H4 (cell line): ENCODE measurements around the gene PPM1L. TPM values are rescaled to one million over a fixed set of nuclear protein-coding genes. Genes with fewer than 3 reads are reported as not detected.

Experiments used
- DNase-seq: peaks from one replicate; pipeline ENCODE4 v3.0.0-alpha.2; 2015; ENCODE audit warnings: low spot score
- total RNA-seq: library from RNA; depleted of rRNA; stranded (reverse); fragments of >200 nt; shearing (Covaris generic); gene quantifications from 2 replicates; pipeline ENCODE4 v1.2.3, GENCODE V29; 2014

Gene PPM1L
- total RNA-seq, 1 experiment from 2014 or later: 1.6 TPM

DNA sequence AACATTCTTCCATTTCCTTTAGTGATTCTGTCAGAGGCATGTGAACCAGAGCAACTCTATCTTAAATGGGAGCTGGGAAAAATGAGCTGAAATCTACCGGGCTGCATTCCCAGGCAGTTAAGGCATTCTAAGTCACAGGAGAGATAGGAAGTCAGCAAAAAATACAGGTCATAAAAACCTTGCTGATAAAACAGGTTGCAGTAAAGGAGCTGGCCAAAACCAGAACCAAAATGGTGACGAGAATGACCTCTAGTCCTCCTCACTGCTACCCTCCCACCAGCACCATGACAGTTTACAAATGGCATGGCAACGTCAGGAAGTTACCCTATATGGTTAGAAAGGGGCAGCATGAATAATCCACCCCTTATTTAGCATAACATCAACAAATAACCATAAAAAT lies 282.7 kb downstream of the PPM1L start:
- no peak for DNase-seq

DNA sequence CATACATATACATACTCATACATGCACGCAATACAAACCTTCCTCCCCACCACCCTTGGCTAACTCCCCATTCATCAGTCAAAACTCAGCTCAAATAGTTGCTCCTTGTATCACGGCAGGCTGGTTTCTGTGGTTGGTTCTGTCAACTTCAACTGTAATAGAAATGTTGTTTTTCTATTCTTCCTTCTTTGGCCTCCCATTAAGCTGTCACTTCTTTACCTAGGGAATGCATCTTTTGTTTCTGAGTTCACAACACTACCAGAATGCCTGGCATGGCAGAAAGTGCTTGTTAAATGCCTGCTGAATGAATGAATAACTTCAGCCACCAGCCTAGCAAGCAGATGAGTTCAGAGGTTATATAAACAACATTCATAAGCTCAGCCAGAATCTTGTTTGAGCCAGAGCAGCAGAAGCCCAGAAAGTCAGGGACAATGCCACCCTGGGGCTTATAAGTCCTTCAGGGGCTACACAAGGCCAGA lies 286.0 kb downstream of the PPM1L start:
- peak; percentile 27 for DNase-seq

DNA sequence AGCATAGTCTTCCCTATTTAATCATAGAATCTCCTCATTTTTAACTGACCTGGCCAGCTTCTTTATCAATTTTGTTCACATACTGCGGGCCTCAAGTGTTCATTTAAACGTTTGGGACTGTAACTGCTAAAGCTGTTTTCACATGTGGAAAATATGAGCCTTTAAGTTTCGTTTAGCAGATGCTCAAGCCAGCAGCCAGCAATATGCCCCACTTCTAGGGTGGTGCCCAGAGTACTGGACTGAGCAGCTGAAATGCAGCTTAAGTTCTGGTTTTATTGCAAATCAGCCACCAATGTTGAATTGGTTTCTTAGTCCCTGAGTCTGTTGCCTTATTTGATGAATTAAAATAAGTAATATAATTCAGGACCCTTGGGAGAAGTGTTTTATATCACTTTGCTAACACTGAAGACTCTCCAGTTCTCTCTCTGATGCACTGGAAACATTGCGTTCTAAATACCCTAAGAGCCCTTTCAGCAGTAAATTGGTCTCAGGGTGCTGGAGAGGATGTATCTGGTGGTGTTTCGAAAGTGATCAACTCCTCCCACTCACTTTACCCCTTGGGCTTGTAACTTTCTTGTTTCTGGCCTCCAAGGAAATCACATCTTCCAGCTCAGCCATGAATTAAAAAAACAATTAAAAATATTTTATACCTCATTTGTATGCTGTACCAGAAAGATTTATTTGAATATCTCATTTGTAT lies 287.5 kb downstream of the PPM1L start:
- DNase-seq: no peak

- DNase-seq: no peak
Measured at GRCh38 chr3:161049683-161050248, 293.7 kb downstream of the PPM1L start.

- DNase-seq: no peak
Measured at GRCh38 chr3:161050935-161051334, 294.9 kb downstream of the PPM1L start.

DNA sequence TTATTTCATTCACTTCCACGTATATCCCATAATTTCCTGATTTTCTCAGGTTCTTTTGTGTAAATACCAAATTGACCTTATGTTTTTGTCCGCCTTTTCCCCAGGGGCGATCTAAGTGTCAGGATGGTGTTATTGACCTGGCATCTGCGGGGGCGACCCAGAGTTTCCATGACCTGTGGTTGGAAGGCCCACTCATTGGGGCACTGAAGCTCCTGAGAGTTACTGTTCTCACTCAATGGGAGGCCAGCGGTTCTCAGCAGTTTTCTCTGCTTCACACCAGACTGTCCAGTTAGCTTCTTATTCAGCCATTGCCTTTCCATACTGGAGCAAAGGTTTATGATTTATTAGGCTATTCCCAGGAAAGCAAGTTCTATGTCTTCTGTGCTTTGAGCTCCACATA lies 295.8 kb downstream of the PPM1L start:
- DNase-seq: no peak

DNA sequence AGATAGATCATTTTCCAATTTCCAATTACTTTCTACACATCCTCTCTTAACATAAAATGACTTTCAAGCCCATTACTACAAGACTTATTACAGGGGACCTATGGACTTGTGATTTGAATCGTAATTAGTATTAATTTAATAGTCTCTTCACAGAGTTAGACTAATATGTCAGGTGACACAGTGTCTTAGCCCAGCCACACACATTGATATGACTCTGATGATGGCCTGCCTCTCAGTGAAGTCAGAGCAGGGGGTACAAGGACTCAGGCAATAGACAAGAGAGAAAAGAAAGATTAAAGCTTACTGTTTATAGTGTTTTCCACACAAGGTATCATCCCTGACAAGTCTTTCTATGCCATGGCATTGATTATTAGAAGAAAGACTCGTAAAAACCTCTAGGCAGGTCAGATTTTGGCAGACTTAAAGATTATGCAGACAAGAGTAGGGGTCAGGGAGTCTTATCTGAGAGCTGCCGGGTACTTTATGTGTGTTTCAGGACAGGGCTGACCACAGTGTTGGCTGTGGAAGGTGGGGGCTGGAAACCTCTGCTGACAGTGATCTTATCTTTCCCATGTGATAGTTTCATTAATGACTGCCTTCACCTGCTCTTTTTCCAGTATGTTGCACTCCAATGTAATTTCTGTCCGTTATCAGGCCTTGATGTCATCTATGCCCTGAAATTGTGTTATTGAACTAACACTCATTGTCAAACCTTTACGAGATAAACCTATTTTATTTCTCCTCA lies 299.0 kb downstream of the PPM1L start:
- no peak for DNase-seq

DNA sequence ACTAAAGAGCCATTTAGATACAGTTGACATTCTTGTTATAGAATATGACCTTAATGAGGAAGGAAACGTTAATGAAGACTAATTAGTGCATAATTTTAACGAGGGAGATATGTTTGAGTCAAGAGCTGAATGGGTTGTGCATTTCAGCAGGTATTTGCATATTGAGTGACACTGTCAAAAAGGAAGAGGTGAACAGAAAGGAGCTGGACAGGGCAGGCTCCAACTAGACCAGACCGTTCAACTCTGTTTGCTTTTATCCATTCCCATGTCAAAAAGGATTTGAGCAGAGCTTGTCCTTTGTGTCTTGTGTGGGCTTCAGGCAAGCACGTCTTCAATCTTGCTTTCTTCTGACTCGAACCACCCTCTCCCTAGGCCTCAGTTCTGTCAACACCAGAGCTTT lies 308.4 kb downstream of the PPM1L start:
- no peak for DNase-seq

- DNase-seq: no peak
Measured at GRCh38 chr3:161066930-161067329, 310.9 kb downstream of the PPM1L start.

- no peak for DNase-seq
Measured at GRCh38 chr3:161067335-161067734, 311.3 kb downstream of the PPM1L start.

DNA sequence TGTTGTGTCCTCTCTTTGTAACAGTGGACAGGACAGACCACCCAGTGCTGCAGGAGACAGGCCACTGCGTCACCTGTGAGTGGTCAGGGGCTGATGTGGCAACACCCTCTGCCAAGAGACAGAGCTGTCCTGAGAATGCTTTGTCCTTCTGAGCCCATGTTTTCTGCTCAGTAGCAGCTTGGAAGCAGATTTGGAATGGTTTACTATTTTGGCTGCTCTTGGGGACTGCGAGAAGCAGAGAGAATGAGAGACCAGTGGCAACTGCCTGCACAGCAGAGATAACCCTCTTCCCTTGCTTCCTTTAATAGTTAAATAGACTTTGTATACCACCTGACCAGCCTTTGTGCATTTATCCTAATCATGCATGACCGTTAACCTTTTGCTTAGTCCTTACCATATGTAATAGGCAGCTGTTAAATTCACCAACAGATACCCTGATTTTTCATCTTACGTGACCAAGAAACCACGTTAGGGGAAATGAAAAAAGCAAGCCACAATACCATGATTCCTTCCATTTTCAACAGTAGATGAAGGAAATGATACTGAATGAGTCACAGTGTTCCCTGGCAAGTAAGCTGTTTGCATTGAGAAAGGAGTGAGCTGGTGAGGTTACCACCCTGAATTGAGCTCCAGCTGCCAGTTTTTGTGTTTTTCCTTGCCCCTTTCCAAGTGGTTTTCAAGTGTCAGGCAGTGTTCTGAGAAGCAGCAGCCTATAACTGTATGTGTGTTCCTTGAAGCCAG lies 313.6 kb downstream of the PPM1L start:
- DNase-seq: peak; percentile 95

- DNase-seq: peak; percentile 32
Measured at GRCh38 chr3:161070252-161070930, 314.4 kb downstream of the PPM1L start.

DNA sequence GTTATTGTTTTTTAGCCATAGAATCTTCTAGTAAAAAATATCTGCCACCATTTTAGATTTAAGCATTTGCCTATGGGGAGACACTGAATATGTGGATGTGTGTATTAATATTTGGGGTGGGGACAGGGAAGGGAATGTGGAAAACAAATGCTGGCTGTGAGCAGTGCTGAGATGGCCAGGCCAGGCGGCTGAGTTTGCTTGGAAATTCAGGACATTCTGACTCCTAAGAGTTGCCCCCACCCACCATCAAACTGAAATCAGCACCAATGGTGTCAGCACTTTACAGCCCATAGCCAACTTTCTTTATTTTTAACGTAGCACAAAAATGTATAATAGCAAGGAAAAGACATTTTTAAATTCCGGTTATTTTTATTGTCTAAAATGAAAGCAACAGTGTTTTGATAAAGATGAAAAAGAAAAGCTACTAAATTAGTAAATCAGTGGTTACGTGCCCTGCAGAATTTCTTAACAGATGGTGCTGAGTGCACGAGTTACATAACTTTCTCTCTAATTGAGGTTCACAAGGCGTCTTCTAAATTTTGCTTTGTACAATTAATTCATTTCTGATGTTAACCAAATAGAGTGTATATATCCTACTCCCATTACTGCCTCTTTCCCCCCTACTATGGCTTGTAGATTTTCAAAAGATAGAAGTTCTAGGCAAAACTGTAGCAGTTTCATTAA lies 315.1 kb downstream of the PPM1L start:
- no peak for DNase-seq

GRCh38 chr3:161072211-161072621 lies 316.2 kb downstream of the PPM1L start:
- no peak for DNase-seq

DNA sequence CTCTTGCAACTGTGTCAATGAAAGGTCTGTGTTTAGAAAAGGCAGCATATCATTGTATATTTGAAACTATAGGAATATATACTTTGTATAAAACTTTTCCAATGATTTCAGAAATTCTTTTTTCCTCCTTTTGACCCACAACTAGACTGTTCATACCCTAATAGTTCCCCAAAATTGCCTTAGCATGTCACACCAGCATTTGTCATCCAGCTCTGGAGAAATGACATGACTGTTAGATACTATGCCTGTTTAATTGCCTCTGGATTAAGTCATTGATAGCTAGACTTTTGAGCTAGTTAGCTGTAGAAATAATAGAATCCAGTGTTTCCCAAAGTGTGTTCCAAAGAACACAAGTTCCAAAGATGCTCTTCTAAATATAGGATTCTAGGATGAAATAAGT lies 316.7 kb downstream of the PPM1L start:
- no peak for DNase-seq

DNA sequence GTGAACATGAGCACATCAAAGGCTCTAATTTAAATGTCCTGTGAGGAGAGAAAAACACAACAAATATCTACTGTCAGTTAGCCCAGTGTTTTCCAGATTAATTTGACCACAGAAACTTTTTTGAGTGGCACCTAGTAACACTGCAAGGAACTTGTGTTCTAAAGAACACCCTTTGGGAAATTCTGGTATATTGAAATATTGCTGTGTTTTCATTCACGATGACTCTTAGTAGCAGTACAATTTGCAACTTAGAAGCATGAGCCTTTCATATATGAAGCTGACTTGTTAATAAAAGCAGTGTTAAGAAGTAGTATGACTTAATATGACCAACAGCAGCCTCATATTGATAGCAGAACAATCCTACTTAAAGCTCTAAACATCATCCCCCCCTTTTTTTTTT lies 317.1 kb downstream of the PPM1L start:
- no peak for DNase-seq

- no peak for DNase-seq
Measured at GRCh38 chr3:161081633-161082032, 325.6 kb downstream of the PPM1L start.

DNA sequence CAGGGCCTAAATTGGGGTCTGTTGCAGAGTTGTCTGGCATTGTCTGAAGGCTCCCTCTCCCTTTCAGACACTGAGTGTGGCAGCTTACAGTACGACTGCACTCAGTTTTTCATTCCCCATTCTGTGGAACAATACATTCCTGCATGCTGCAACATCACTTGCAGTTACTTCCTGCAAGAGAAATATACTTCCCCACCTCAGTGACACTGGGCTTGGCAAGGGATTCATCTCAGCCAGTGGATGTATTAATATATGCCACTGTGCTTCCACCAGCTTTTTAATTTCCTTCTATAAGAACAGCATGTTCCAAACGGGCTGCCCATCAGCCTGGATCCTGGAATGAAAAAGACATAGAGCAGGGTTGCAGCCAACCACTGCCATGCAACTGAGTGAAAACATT lies 326.0 kb downstream of the PPM1L start:
- no peak for DNase-seq

DNA sequence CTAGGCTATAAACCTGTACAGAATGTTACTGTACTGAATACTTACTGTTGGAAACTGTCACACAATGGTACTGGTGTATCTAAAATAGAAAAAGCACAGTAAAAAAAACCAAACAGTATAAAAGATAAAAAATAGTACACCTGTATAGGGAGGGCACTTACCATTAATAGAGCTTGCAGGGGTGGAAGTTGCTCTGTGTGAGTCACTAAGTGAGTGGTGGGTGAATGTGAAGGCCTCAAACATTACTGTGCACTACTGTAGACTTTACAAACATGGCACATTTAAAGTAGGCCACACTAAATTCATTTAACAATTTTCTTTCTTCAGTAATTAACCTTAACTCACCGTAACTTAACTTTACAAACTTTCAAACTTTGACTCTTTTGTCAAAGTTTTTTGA lies 327.1 kb downstream of the PPM1L start:
- DNase-seq: no peak

GRCh38 chr3:161084277-161084676 lies 328.2 kb downstream of the PPM1L start:
- DNase-seq: no peak

GRCh38 chr3:161093895-161094294 lies 337.9 kb downstream of the PPM1L start:
- DNase-seq: no peak
